UCSD-AML1 (cell line): ENCODE results near the gene MBP.
"Not testable (repeated sequence)": the region's sequence is repeated elsewhere in the genome, so short reads cannot be mapped to it uniquely, and the experiment has no call there.

Experiments
- DNase-seq: peaks from one replicate; lab custom pipeline; 2025; ENCODE audit not compliant: unreplicated experiment; lab: John Stamatoyannopoulos, UW

The MBP gene

GRCh38 chr18:76955524-76956170, 176.9 kb downstream of the MBP start:
- no peak for DNase-seq

DNA sequence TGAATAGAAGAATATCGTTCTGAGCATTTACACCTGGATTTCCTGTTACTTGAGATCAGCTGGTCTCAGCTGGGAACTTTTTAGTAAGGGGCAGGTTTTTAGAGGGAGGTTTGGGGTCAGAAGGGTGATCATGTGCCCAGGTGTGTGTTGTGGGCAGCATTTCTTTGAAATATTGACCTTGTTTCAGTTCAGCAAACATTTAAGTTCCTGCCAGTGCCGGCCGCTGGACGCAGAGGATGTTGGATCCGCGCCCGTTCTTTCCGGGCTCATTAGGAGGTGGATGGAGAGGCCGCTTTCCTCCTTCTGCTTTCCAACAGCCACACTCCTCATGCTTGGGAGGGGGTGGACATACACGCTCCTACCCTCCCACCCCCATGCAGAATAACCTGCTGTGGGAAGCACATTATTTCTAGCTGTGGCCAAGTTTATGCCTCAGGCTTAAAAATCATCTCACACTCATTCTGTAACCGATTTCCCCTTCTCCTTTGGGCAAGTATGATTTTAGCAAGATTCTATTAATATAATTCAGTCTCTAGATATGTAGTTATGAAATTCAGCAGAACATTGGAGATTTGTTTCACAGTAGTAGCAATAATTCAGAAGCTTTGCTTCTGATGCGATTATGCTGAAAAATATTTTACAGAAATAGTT, 178.9 kb downstream of the MBP start:
- DNase-seq: no peak

GRCh38 chr18:76953156-76953555, 179.4 kb downstream of the MBP start:
- no peak for DNase-seq

DNA sequence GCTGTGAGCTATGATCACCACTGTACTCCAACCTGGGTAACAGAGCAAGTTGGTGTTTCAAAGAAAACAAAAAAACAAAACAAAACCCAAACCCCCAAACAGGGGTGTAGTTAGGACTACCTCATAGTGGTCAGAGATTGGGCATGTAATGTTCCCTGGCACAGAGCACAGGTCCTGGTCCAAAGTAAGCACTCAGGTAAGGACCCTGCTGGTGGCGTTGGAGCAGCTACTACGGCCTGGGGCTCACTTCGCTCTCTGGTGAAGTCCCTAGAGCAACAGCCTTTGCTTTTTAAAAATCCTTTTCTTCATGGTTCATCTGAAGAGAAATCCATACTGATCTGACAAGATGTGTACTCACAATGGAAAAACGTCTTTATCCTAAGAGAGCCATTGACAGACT, 179.8 kb downstream of the MBP start:
- no peak for DNase-seq

- DNase-seq: no peak
These were observed 180.9 kb downstream of the MBP start for GRCh38 chr18:76951456-76952247.

GRCh38 chr18:76948345-76948744, 184.2 kb downstream of the MBP start:
- no peak for DNase-seq

DNA sequence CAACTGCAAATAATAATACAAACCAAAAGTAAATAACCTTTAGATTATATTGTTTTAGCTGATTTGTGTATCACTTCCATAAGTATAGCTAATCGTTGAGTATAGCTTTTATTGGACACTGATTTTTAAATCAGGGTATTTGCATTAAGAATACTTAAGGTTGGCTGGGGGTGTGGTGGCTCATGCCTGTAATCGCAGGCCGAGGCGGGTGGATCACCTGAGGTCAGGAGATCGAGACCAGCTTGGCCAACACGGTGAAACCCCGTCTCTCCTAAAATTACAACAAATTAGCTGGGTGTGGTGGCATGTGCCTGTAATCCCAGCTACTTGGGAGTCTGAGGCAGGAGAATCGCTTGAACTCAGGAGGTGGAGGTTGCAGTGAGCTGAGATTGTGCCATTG, 188.2 kb downstream of the MBP start:
- DNase-seq: not testable (repeated sequence)

DNA sequence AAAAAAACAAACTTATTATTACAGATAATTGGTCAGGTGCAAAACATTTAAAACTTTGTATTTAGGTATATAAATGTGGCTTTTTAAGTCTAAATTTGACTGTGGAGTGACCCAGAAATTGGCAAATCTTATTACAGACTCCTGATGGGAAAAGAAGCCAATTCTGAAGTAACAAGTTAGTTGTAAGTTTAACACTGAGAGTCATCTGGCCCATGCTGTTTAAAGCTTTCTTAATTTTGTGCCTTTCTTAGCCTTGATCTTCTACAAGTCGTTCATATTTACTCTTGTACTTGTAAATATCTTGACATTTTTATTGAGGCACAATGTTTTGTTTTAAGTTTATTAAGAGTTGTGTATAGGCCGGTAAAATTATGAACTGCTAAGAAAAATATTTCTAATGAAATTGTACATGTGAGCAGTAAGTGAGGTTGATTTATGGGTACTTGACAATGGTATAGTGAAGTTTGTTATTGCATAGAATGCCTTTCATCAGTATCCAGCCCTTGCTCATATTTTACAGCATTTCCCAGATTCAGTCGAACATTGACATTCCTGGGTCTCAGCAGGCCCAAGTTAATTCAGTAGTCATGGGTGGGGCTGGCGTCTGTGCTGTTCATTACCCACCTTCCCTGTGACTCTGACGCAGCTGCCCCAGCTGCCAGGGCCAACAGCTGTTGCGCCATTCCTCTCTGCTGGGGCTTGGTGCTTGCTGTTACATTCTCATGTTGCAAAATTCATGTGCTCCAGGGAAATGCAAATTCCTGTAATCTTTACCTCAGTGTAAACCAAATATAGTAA, 188.8 kb downstream of the MBP start:
- no peak for DNase-seq

DNA sequence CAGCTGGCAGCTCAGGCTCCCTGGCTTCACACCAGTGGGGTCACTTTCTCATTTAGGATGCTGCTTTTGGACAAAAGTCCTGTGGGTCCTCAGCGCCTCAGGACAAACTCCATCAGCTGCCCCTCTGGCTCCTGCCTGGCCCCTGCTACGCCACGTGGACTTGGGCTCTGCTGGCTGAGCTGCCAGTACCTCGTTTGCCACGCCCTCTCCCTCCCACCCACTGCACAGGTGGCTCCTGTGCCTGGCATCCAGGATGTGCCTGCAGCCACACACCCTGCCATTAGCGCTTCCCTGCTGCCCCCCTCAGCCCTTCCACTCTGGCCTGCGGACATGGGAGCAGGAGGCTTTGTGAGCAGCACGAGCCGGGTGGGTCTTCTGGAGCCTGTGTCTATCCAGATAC, 191.3 kb downstream of the MBP start:
- no peak for DNase-seq

- no peak for DNase-seq
These were observed 194.0 kb downstream of the MBP start for GRCh38 chr18:76938619-76939018.

DNA sequence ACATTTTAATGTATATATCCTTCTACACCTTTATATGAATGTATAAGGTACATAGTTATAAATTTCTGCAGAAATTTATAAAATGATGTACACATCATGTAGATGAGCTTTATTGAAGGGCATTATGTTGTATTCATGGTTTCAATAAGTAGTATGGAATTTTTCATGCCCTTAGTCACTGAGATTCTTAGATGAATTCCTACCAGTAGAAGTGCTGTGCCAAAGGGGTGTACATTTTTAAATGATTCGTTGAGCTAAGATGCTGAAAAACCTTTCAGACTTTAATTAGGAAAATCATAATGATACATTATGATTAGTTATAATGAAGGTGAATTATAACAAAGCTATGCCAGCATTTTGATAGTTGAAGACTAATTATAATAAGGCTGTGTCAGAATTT, 195.0 kb downstream of the MBP start:
- DNase-seq: no peak

DNA sequence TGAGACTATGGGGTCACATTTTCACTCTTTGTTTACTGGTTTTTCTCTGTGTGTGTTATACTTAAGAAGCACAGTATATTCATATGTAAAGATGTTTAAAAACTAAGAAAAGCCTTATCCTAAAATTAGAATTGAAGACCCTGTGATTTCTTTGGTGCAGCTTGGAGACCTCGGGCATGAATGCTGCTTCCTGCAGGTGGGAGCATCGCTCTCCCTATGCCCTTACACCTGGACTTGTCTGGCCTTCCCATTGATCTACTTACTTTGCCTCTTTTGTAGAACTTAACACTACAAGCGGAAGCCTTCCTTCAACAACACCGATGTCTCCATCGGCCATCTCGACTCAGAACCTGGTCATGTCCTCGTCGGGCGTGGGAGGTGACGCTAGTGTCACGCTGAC, 195.7 kb downstream of the MBP start:
- no peak for DNase-seq

- no peak for DNase-seq
These were observed 196.8 kb downstream of the MBP start for GRCh38 chr18:76935722-76936337.

DNA sequence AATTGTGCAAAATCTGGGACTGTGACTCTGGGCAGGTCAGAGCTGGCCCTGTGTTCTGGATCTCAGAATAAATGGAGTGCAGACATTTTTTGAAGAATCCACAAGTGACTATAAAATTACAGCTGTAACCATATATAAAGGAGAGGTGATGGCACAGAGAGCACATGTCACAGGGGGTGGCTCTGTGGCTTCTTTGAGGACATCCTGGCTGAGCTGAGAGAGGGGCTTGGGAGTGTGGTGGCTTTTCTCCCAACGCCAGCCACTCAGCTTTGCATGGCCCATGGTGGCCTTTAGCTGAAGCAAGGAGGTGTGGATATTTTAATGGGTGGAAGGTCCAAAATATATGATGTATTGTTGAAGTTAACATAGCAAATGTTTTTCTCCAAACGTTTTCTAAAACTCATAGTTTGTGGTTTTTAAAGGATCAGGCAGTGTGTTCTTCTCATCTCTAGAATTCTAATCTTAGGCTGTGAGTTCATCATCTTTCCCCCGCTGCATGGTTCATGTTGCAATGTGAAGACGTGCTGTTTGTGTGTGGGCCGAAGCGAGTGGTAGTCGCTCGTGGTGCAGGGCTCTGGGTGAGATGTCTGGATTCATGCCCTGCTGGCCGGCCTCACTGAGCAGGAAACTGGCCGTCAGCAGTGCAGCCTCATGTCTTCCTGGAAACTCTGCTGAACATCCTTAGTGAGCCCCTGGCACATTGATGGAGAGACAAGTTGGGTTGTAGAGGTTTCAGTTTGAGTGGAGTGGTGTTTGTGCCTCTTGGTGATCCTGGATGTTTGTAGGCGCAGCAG, 200.4 kb downstream of the MBP start:
- DNase-seq: no peak

DNA sequence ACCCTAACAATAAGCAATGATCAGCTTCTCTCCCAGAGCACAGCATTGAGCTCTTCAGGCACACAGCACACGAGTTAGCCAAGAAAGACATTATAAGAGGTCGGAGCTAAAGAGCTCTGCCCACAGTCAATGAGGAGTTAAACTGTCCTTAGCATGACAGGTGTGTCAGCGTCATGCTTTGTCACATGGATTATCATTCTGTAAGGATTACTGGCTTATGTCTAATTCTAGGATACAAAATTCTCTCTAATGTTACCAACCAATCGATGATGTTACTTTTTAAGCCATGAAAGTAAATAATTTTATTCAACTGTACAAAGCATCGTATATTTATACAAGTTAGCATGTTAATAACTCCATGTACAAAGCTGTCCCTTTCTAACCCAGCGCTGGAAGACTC, 201.4 kb downstream of the MBP start:
- DNase-seq: no peak
